Measurements from ENCODE around the gene TRIM65. TPM values are rescaled to one million over a fixed set of nuclear protein-coding genes. Genes with fewer than 3 reads are reported as not detected.

The TRIM65 gene
- polyA plus RNA-seq, 1 donor from 2014 or later: 1.5 TPM

GRCh38 chr17:75881678-75882454 is 14.9 kb downstream of the TRIM65 start:
- Histone ChIP-seq H3K4me3 (ENCODE audit: low read length) (no peak overlapping the region), H3K27me3 (ENCODE audit: insufficient read depth, low read depth, low read length) (peaks cover 31% of the 10 kb centered on the region), H2AFZ (ENCODE audit: low read depth, low read length) (no peak overlapping the region), H3K27ac (ENCODE audit: low read length) (no peak overlapping the region), H3K36me3 (ENCODE audit: insufficient read depth, low read length) (no peaks in the 10 kb centered on the region), H3K79me2 (replicated peaks; ENCODE audit: insufficient read depth, low read length) (no peaks in the 10 kb centered on the region), H3K9me2 (ENCODE audit: insufficient read depth, low read length) (no peaks in the 10 kb centered on the region), H4K20me1 (ENCODE audit: insufficient read depth) (no peaks in the 10 kb centered on the region), H3K9ac (ENCODE audit: low read length) (no peak overlapping the region), H3F3A (ENCODE audit: insufficient read depth, low read length, poor library complexity, severe bottlenecking) (no peaks in the 10 kb centered on the region), H3K4me2 (ENCODE audit: low read length) (no peak overlapping the region), H3K9me3 (ENCODE audit: low read length) (no peaks in the 10 kb centered on the region)
- TF ChIP-seq CTCF (IDR thresholded peaks at IDR 0.05; ENCODE audit: poor library complexity, severe bottlenecking): no peak
- no peak for TF ChIP-seq EZH2 (IDR thresholded peaks at IDR 0.05; ENCODE audit: borderline replicate concordance, insufficient read depth, low read length, poor library complexity, severe bottlenecking)
- TF ChIP-seq SMC3 (conservative IDR thresholded peaks at IDR 0.05; ENCODE audit: poor library complexity): no peak
- TF ChIP-seq RAD21 (conservative IDR thresholded peaks at IDR 0.05): no peak

DNA sequence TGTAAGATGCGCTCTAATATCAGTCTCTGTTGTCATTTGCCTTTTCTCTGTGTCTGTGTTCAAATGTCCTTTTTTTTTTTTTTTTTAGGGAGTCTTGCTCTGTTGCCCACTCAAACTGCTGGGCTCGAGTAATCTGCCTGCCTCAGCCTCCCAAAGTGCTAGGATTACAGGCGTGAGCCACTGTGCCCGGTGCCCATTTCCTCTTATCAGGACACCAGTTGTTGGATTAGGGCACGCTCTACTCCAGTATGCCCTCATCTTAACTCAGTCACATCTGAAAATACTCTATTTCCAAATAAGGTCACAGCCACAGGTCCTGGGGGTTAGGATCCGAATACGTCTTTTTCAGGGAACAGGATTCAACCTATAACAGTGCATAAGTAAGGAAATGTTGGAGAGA is 16.5 kb downstream of the TRIM65 start:
- no peaks in the 10 kb centered on the region for H3K36me3 ChIP-seq (ENCODE audit: insufficient read depth, low read length)
- no peak overlapping the region for H3K4me3 ChIP-seq (ENCODE audit: low read length)
- no peak overlapping the region for H3K27ac ChIP-seq (ENCODE audit: low read length)
- H3K9me2 ChIP-seq (ENCODE audit: insufficient read depth, low read length): no peaks in the 10 kb centered on the region
- no peaks in the 10 kb centered on the region for H3F3A ChIP-seq (ENCODE audit: insufficient read depth, low read length, poor library complexity, severe bottlenecking)
- no peak overlapping the region for H3K9ac ChIP-seq (ENCODE audit: low read length)
- no peaks in the 10 kb centered on the region for H3K79me2 ChIP-seq (replicated peaks; ENCODE audit: insufficient read depth, low read length)
- no peaks in the 10 kb centered on the region for H3K9me3 ChIP-seq (ENCODE audit: low read length)
- H3K4me2 ChIP-seq (ENCODE audit: low read length): no peak overlapping the region
- no peaks in the 10 kb centered on the region for H4K20me1 ChIP-seq (ENCODE audit: insufficient read depth)
- H3K27me3 ChIP-seq (ENCODE audit: insufficient read depth, low read depth, low read length): peaks cover 46% of the 10 kb centered on the region
- no peak overlapping the region for H2AFZ ChIP-seq (ENCODE audit: low read depth, low read length)
- TF ChIP-seq MXI1 (conservative IDR thresholded peaks at IDR 0.05; ENCODE audit: poor library complexity, severe bottlenecking) (no peak), EP300 (conservative IDR thresholded peaks at IDR 0.05; ENCODE audit: poor library complexity, severe bottlenecking) (no peak), TAF1 (IDR thresholded peaks at IDR 0.05; ENCODE audit: low read depth) (no peak), RAD21 (conservative IDR thresholded peaks at IDR 0.05) (no peak), CTCF (IDR thresholded peaks at IDR 0.05; ENCODE audit: poor library complexity, severe bottlenecking) (no peak), REST (IDR thresholded peaks at IDR 0.05; ENCODE audit: borderline replicate concordance) (no peak), POLR2AphosphoS5 (IDR thresholded peaks at IDR 0.05) (no peak), EZH2 (IDR thresholded peaks at IDR 0.05; ENCODE audit: borderline replicate concordance, insufficient read depth, low read length, poor library complexity, severe bottlenecking) (no peak)

All from neural cell (in vitro differentiated cells).